PC-9 (cell line): ENCODE measurements around the gene IKZF1. TPM values are rescaled to one million over a fixed set of nuclear protein-coding genes. Genes with fewer than 3 reads are reported as not detected.

Experiments used
- BruUV-seq: library from RNA; stranded (reverse); fragments of 400-500 nt; replicated peaks from 2 replicates; lab custom pipeline; 2021; lab: Mats Ljungman, UMichigan
- CTCF ChIA-PET: fragments of 300-600 bp; sonication (Branson Sonifier 250); formaldehyde crosslinking; loops from one replicate; lab custom pipeline; 2022; ENCODE audit warnings: antibody characterized with exemption; lab: Charles Lee
- POLR2A ChIA-PET: fragments of 300-600 bp; sonication (Branson Sonifier 250); formaldehyde crosslinking; loops from one replicate; lab custom pipeline; 2022; ENCODE audit warnings: antibody characterized with exemption; ENCODE audit not compliant: unreplicated experiment; lab: Charles Lee
- DNase-seq, 2 experiments: peaks; one replicate each; pipeline versions ENCODE4 v3.0.0 to v3.0.0-alpha.2; 2015 to 2022; ENCODE audit warnings: mixed read lengths in 1 of 2
- H2AFZ ChIP-seq: fragments of 200-600 bp; sonication (generic); 2 replicates; pipeline ENCODE4 v1.8.1; 2017; ENCODE audit warnings: antibody characterized with exemption
- H3F3A ChIP-seq: fragments of 200-600 bp; sonication (generic); 2 replicates; pipeline ENCODE4 v1.8.1; 2017; ENCODE audit warnings: antibody characterized with exemption, mild to moderate bottlenecking, low read depth; ENCODE audit not compliant: insufficient read depth
- H3K27ac ChIP-seq: fragments of 200-600 bp; sonication (generic); 2 replicates; pipeline ENCODE4 v1.6.1; 2016; ENCODE audit warnings: mixed run types
- H3K27me3 ChIP-seq: fragments of 200-600 bp; sonication (generic); 2 replicates; pipeline ENCODE4 v1.6.1; 2016; ENCODE audit warnings: low read depth, mixed run types; ENCODE audit not compliant: insufficient read depth
- H3K36me3 ChIP-seq: fragments of 200-600 bp; sonication (generic); 2 replicates; pipeline ENCODE4 v1.6.1; 2016; ENCODE audit warnings: low read depth, mixed run types
- H3K4me1 ChIP-seq: fragments of 200-600 bp; sonication (generic); replicated peaks from 2 replicates; pipeline ENCODE4 v1.6.1; 2016; ENCODE audit warnings: mixed run types; ENCODE audit not compliant: insufficient read depth
- H3K4me2 ChIP-seq: fragments of 200-600 bp; sonication (generic); 2 replicates; pipeline ENCODE4 v1.6.1; 2017; ENCODE audit warnings: mixed run types
- H3K4me3 ChIP-seq: fragments of 200-600 bp; sonication (generic); 2 replicates; pipeline ENCODE4 v1.6.1; 2016; ENCODE audit warnings: mixed run types
- H3K79me2 ChIP-seq: fragments of 200-600 bp; sonication (generic); 2 replicates; pipeline ENCODE4 v1.6.1; 2017; ENCODE audit warnings: low read depth, mixed run types
- H3K9me2 ChIP-seq: fragments of 200-600 bp; sonication (generic); 2 replicates; pipeline ENCODE4 v1.8.1; 2017; ENCODE audit warnings: mild to moderate bottlenecking; ENCODE audit not compliant: insufficient read depth
- H3K9me3 ChIP-seq: fragments of 200-600 bp; sonication (generic); 2 replicates; pipeline ENCODE4 v1.8.1; 2016; ENCODE audit warnings: low read depth; ENCODE audit not compliant: insufficient read depth
- H4K20me1 ChIP-seq: fragments of 200-600 bp; sonication (generic); 2 replicates; pipeline ENCODE4 v1.8.1; 2017; ENCODE audit not compliant: insufficient read depth
- CTCF ChIP-seq: fragments of 200-600 bp; sonication (generic); conservative IDR thresholded peaks from 2 replicates; pipeline ENCODE4 v1.6.1; 2017; ENCODE audit warnings: mixed run types, antibody characterized with exemption, mild to moderate bottlenecking, moderate library complexity
- EZH2 ChIP-seq: fragments of 200-600 bp; sonication (generic); IDR thresholded peaks from 2 replicates; pipeline ENCODE4 v1.8.0; 2017; ENCODE audit warnings: antibody characterized with exemption, low read depth
- intact Hi-C: fragments of 100-400 bp; cut with micrococcal nuclease; formaldehyde crosslinking; loops from one replicate; pipeline ENCODE4 v1.10.0; 2022; ENCODE audit not compliant: unreplicated experiment
- total RNA-seq: library from RNA; stranded (reverse); gene quantifications from 2 replicates; pipeline ENCODE4 v1.2.3, GENCODE V29; 2021

Gene IKZF1
- total RNA-seq, 1 experiment from 2014 or later: not detected

- H4K20me1 ChIP-seq: no peaks in the 10 kb centered on the region
- no peak overlapping the region for H3K27ac ChIP-seq
- intact Hi-C loops: no loop called here
- H3K4me1 ChIP-seq: no peaks in the 10 kb centered on the region
- H3K27me3 ChIP-seq: peaks cover 100% of the 10 kb centered on the region
- no peaks in the 10 kb centered on the region for H3K79me2 ChIP-seq
- H3K4me2 ChIP-seq: no peak overlapping the region
- ChIA-PET POLR2A (no interaction called here), CTCF (no interaction called here)
- H3K36me3 ChIP-seq: no peaks in the 10 kb centered on the region
- DNase-seq: no peak
- H3K4me3 ChIP-seq: no peak overlapping the region
- no peaks in the 10 kb centered on the region for H3K9me2 ChIP-seq
- no peaks in the 10 kb centered on the region for H3F3A ChIP-seq
- TF ChIP-seq EZH2: no peak
- TF ChIP-seq CTCF: no peak
- no TSS peak for BruUV-seq
- H3K9me3 ChIP-seq: no peaks in the 10 kb centered on the region
- no peak overlapping the region for H2AFZ ChIP-seq
These were observed 11.5 kb downstream of the IKZF1 start for GRCh38 chr7:50315739-50316671.

- ChIA-PET POLR2A (no interaction called here), CTCF (no interaction called here)
- no peak overlapping the region for H3K4me3 ChIP-seq
- H3K4me2 ChIP-seq: no peak overlapping the region
- intact Hi-C loops: no loop called here
- H3K4me1 ChIP-seq: no peaks in the 10 kb centered on the region
- TF ChIP-seq EZH2: no peak
- no peak for TF ChIP-seq CTCF
- H3F3A ChIP-seq: no peaks in the 10 kb centered on the region
- H4K20me1 ChIP-seq: no peaks in the 10 kb centered on the region
- H3K27me3 ChIP-seq: peaks cover 100% of the 10 kb centered on the region
- H3K79me2 ChIP-seq: no peaks in the 10 kb centered on the region
- no peaks in the 10 kb centered on the region for H3K36me3 ChIP-seq
- no peak for DNase-seq
- no peaks in the 10 kb centered on the region for H3K9me3 ChIP-seq
- no TSS peak for BruUV-seq
- H3K27ac ChIP-seq: no peak overlapping the region
- H3K9me2 ChIP-seq: no peaks in the 10 kb centered on the region
- H2AFZ ChIP-seq: no peak overlapping the region
These were observed 12.7 kb downstream of the IKZF1 start for GRCh38 chr7:50317221-50317678.

DNA sequence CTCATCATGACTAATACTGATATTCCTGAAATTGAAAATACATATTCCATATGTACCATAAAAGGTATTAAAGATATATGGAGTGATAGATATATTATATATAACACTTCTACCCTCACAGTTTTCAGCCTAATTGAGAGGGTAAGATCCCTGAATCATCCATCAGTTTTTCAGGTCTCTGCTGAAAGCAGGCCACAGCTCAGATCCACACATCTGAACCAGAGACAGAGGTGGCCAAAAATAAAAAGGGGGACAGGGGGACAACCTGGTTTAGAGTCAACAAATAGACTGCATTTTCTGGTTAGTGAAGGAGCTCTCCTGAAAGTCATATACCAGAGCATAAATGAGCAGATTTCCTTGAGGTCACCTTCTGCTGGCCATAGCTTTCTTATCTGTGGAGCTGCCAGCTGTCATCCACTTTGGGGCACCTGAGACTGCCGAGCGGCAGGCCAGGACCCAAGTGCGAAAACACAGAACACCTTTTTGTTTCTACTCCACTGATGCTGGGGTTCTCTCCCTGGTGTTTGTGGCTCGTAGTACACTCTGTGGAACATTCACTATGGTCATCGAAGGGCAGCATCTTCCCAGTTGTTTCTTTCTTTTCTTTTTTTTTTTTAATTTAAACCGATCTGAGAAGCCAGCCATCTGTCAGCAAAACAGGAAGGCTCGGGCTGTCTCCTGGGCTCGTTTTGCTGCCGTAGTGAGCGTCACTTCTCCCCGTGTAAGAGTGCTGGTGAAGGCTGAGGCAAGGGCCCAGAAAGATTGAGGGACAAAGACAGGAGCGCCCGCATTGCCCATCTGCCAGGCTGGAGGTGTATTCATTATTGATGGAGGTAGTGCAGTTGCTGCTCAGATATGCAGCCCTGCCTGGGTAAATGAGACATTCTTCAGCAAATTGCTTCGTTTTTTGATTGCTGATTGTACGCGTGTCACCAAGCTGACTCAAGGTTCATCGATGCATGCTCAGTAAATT is 13.5 kb downstream of the IKZF1 start:
- H3K36me3 ChIP-seq: no peaks in the 10 kb centered on the region
- POLR2A ChIA-PET: no interaction called here
- TF ChIP-seq CTCF (no peak), EZH2 (no peak)
- no TSS peak for BruUV-seq
- H2AFZ ChIP-seq: no peak overlapping the region
- CTCF ChIA-PET: no interaction called here
- H3K27ac ChIP-seq: no peak overlapping the region
- H3K9me3 ChIP-seq: no peaks in the 10 kb centered on the region
- no peaks in the 10 kb centered on the region for H3K79me2 ChIP-seq
- H3F3A ChIP-seq: no peaks in the 10 kb centered on the region
- no peaks in the 10 kb centered on the region for H4K20me1 ChIP-seq
- H3K4me3 ChIP-seq: no peak overlapping the region
- no peak for DNase-seq
- H3K9me2 ChIP-seq: no peaks in the 10 kb centered on the region
- H3K4me1 ChIP-seq: no peaks in the 10 kb centered on the region
- no peak overlapping the region for H3K4me2 ChIP-seq
- H3K27me3 ChIP-seq: peaks cover 100% of the 10 kb centered on the region
- intact Hi-C loops: no loop called here
